ENCODE data around the gene FGGY.

DNA sequence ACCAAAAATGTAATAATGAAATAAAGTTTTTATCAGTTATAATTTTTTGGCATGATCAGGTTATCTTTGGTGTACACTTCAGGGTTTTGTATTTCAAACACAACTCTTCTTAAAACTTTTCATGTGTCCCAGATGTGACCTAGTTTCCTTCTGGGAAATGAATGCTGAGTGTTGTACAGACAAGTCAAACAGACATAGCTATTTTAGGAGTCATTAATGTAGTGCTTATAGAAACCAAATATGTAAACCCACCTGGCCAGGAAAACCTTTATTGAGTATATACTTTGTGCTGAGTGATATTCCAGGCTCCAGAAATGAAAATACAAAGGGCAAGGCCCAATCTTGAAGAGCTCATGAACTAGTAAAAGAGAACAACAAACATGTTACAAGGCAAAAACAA lies 491.9 kb downstream of the FGGY start:
- no peak for TF ChIP-seq ZNF548 (tag by site-specific recombination; IDR thresholded peaks at IDR 0.05)
- no peak for TF ChIP-seq CTCF (tag by site-specific recombination; IDR thresholded peaks at IDR 0.05)

All from HEK293 (cell line).